ENCODE data around the gene NIT1. TPM values are rescaled to one million over a fixed set of nuclear protein-coding genes. Genes with fewer than 3 reads are reported as not detected.

The NIT1 gene
- total and polyA plus RNA-seq, 9 of the 15 experiments (the other 6 are each of a cell fraction or from before 2014, with no cell fraction given), result 18.4 to 76.0 (median 33.7) TPM

GRCh38 chr1:161137881-161138280 lies 20.0 kb downstream of the NIT1 start:
- Histone ChIP-seq H3K9me1 (ENCODE audit: control insufficient read depth, insufficient read depth, low read length) (no peaks in the 10 kb centered on the region), H3K4me3 (no peak overlapping the region), H3K4me2 (ENCODE audit: insufficient read depth, low read length) (no peak overlapping the region), H3K9me3 (replicated peaks; ENCODE audit: control insufficient read depth, insufficient read depth, low read depth, low read length) (no peaks in the 10 kb centered on the region), H3K9ac (ENCODE audit: insufficient read depth in 1 of 2, low read depth in 2 of 2, low read length in 2 of 2) (no peak overlapping the region), H3K79me2 (ENCODE audit: control insufficient read depth, insufficient read depth, low read length) (peaks cover 23% of the 10 kb centered on the region), H3K27me3 (ENCODE audit: control insufficient read depth in 2 of 2, insufficient read depth in 2 of 2, low read length in 2 of 2) (no peaks in the 10 kb centered on the region), H2AFZ (ENCODE audit: low read depth, low read length) (no peak overlapping the region), H3K27ac (ENCODE audit: extremely low read depth, low read depth, low read length) (no peak overlapping the region), H3K36me3 (ENCODE audit: control insufficient read depth, insufficient read depth, low read length) (peaks cover 2% of the 10 kb centered on the region; the same call in 1 of the 3 replicates), H3K4me1 (replicated peaks in 1 of 2; ENCODE audit: control insufficient read depth in 2 of 2, insufficient read depth in 2 of 2, low read length in 2 of 2) (peaks cover 0 to 8% of the 10 kb centered on the region in 2 experiments; a peak in 3 of 5 replicates), H4K20me1 (replicated peaks; ENCODE audit: control insufficient read depth, insufficient read depth, low read length) (no peaks in the 10 kb centered on the region)
- ChIA-PET POLR2A (interaction anchor here (0.5 to 3.3 kb wide), 6 partner anchors 10 to 179 kb away, joined by 3 to 12 read pairs (median 4); partner anchors contain the start of genes UFC1 and USF1), CTCF (ENCODE audit: low intra/inter-chr PET ratio) (interaction anchor here (0.5 to 0.7 kb wide), 2 partner anchors 66 to 195 kb away, joined by 3 to 5 read pairs; no protein-coding TSS in a partner anchor)
- no peak for DNase-seq (ENCODE audit: extremely low read depth in 1 of 4, low spot score in 3 of 4)
- 82% methylated on average over 3 of the region's 3 CpGs for WGBS (ENCODE audit: insufficient coverage, low coverage, missing lambda C conversion rate)
- TF ChIP-seq ZFP91 (CRISPR knock-in tag; IDR thresholded peaks at IDR 0.05) (no peak), HDAC8 (tag; IDR thresholded peaks at IDR 0.05) (no peak), ZNF146 (CRISPR knock-in tag; IDR thresholded peaks at IDR 0.05; ENCODE audit: unreplicated experiment) (no peak), MAFF (IDR thresholded peaks at IDR 0.05; ENCODE audit: low read length) (no peak), ZNF318 (IDR thresholded peaks at IDR 0.05; ENCODE audit: borderline replicate concordance in 1 of 2, low read depth in 1 of 2) (no peak)
- no peak for FAIRE-seq
- ATAC-seq, result no peak
- in situ Hi-C loops (cut with MboI) (no loop called here), intact Hi-C loops (cut with micrococcal nuclease) (loop anchor here (2.0 to 10.0 kb wide), 4 partner anchors 41 to 413 kb away; no protein-coding TSS in a partner anchor)
- no TSS peak for BruUV-seq (replicated peaks)

All from K562 (cell line).